ENCODE data around the gene PHF8.

DNA sequence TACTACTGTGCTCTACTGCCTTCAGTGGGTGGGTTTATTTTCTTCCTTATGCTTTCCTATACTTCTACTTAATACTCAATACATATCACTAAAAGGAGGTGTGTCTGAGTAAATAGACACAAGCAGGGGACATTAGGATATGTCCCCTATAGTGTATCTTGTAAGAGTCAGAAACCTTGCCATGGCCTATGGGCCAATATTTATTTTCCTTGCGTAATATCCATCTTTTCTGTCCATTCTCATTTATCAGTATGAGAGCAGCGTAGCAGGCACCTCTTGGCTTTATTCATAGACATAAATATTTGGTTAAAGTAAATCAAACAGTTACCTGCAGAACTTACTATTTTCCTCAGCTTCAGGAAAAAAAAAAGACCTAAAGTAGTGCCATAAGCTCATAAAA, 46.6 kb upstream of the PHF8 start:
- no peak for TF ChIP-seq TAF1 (IDR thresholded peaks at IDR 0.05; ENCODE audit: borderline replicate concordance, insufficient read depth, low read length)
- no peak for TF ChIP-seq SIN3A (IDR thresholded peaks at IDR 0.05; ENCODE audit: borderline replicate concordance, insufficient read depth, low read length)
